GM12878 (cell line): ENCODE results near the gene RAB3B. TPM values are rescaled to one million over a fixed set of nuclear protein-coding genes. Genes with fewer than 3 reads are reported as not detected.

Experiments
- ATAC-seq: fragments of 200-7000 bp; cut with Tn5 transposase; 3 replicates; pipeline ENCODE4 v1.9.1; 2020; ENCODE audit warnings: mild to moderate bottlenecking, moderate library complexity
- BruUV-seq: library from RNA; stranded (reverse); fragments of 400-500 nt; replicated peaks from 2 replicates; lab custom pipeline; 2021; lab: Mats Ljungman, UMichigan
- CTCF ChIA-PET: fragments of 300-600 bp; sonication (Branson Sonifier 250); formaldehyde crosslinking; extraction: SDS; loops from one replicate; lab custom pipeline; 2021; ENCODE audit warnings: inconsistent platforms; lab: Yijun Ruan, JAX
- POLR2A ChIA-PET: fragments of 350-600 bp; formaldehyde crosslinking; extraction: SDS; loops from one replicate; lab custom pipeline; 2021; ENCODE audit warnings: inconsistent platforms; lab: Charles Lee
- RAD21 ChIA-PET: fragments of 300-600 bp; sonication (Branson Sonifier 250); formaldehyde crosslinking; loops from one replicate; lab custom pipeline; 2023; ENCODE audit warnings: antibody characterized with exemption; ENCODE audit not compliant: unreplicated experiment; lab: Charles Lee
- SMC1A ChIA-PET: fragments of 300-600 bp; sonication (Branson Sonifier 250); formaldehyde crosslinking; loops from one replicate; lab custom pipeline; 2023; ENCODE audit not compliant: unreplicated experiment, uncharacterized antibody; lab: Charles Lee
- DNase-seq: peaks from one replicate; pipeline ENCODE4 v3.0.0-alpha.2; 2011; ENCODE audit warnings: low read depth, low spot score
- FAIRE-seq: peaks from 3 replicates; lab custom pipeline; 2011; peaks lifted over from hg19 to GRCh38; lab: Jason Lieb, UNC
- H2AFZ ChIP-seq: 2 replicates; pipeline ENCODE4 v1.6.0; 2011; ENCODE audit warnings: low read depth, low read length, control low read depth; ENCODE audit not compliant: control insufficient read depth
- H3K27ac ChIP-seq: 2 replicates; pipeline ENCODE4 v1.5.1; 2011; ENCODE audit warnings: control low read depth; ENCODE audit not compliant: control insufficient read depth, insufficient read depth
- H3K27me3 ChIP-seq, 2 experiments: replicated peaks in 1 of 2; 2 replicates each; pipeline versions ENCODE4 v1.6.0 to v1.6.1; 2011; ENCODE audit warnings: low read length in 1 of 2; ENCODE audit not compliant: control insufficient read depth in 2 of 2, insufficient read depth in 2 of 2
- H3K36me3 ChIP-seq, 2 experiments: 2 replicates each; pipeline ENCODE4 v1.5.1; 2011; ENCODE audit warnings: low read length in 1 of 2; ENCODE audit not compliant: control insufficient read depth in 2 of 2, insufficient read depth in 2 of 2
- H3K4me1 ChIP-seq: 2 replicates; pipeline ENCODE4 v1.6.1; 2011; ENCODE audit warnings: mild to moderate bottlenecking, low read length, moderate library complexity, mixed read lengths; ENCODE audit not compliant: control insufficient read depth, insufficient read depth
- H3K4me2 ChIP-seq: 2 replicates; pipeline ENCODE4 v1.6.0; 2011; ENCODE audit warnings: control low read depth; ENCODE audit not compliant: control insufficient read depth, insufficient read depth
- H3K4me3 ChIP-seq: fragments of 200-600 bp; sonication (generic); 2 replicates; pipeline ENCODE4 v1.5.1; 2016
- H3K79me2 ChIP-seq: 2 replicates; pipeline ENCODE4 v1.6.0; 2011; ENCODE audit warnings: low read length; ENCODE audit not compliant: control insufficient read depth, insufficient read depth
- H3K9ac ChIP-seq: 2 replicates; pipeline ENCODE4 v1.8.0; 2011; ENCODE audit warnings: low read length, control low read depth, mixed read lengths; ENCODE audit not compliant: control insufficient read depth, insufficient read depth
- H3K9me3 ChIP-seq: replicated peaks from 3 replicates; pipeline ENCODE4 v1.5.1; 2011; ENCODE audit warnings: mild to moderate bottlenecking, low read length; ENCODE audit not compliant: control insufficient read depth, insufficient read depth
- H4K20me1 ChIP-seq: 2 replicates; pipeline ENCODE4 v1.6.0; 2011; ENCODE audit not compliant: control insufficient read depth, insufficient read depth
- BHLHE40 ChIP-seq, 2 experiments: fragments of 450-650 bp in 1 of 2; IDR thresholded peaks; 2 replicates each; pipeline ENCODE4 v1.6.1; 2011 to 2017; ENCODE audit warnings: low read depth in 2 of 2, borderline replicate concordance in 1 of 2, improper control_type of control experiment in 1 of 2, low read length in 1 of 2, mild to moderate bottlenecking in 1 of 2
- CBX5 ChIP-seq: sonication (generic); IDR thresholded peaks from 2 replicates; pipeline ENCODE4 v1.6.1; 2016; ENCODE audit warnings: low read depth, moderate library complexity, mild to moderate bottlenecking, inconsistent platforms
- CHD2 ChIP-seq: IDR thresholded peaks from 2 replicates; pipeline ENCODE4 v1.6.1; 2011; ENCODE audit warnings: low read depth, low read length, improper control_type of control experiment, borderline replicate concordance
- FOXK2 ChIP-seq: fragments of 450-650 bp; IDR thresholded peaks from 2 replicates; pipeline ENCODE4 v1.6.1; 2017; ENCODE audit warnings: mild to moderate bottlenecking, moderate library complexity
- JUND ChIP-seq: IDR thresholded peaks from 2 replicates; pipeline ENCODE4 v1.6.1; 2012; ENCODE audit warnings: low read depth, mild to moderate bottlenecking, low read length, improper control_type of control experiment, moderate library complexity
- MTA3 ChIP-seq: IDR thresholded peaks from 2 replicates; pipeline ENCODE4 v1.6.1; 2012; ENCODE audit warnings: low read length, inconsistent platforms, borderline replicate concordance
- SUPT20H ChIP-seq: IDR thresholded peaks from 2 replicates; pipeline ENCODE4 v1.6.1; 2011; ENCODE audit warnings: low read depth, mild to moderate bottlenecking, low read length, moderate library complexity, borderline replicate concordance; ENCODE audit not compliant: control insufficient read depth
- ZBED1 ChIP-seq: IDR thresholded peaks from 2 replicates; pipeline ENCODE4 v1.6.1; 2016; ENCODE audit warnings: borderline replicate concordance
- ZSCAN29 ChIP-seq: fragments of 450-650 bp; IDR thresholded peaks from 2 replicates; pipeline ENCODE4 v1.6.1; 2017; ENCODE audit warnings: mild to moderate bottlenecking, moderate library complexity
- WGBS: methylation state at CpG from one replicate; pipeline ENCODE4 v1.1.6; 2016; ENCODE audit warnings: low lambda C conversion rate; ENCODE audit not compliant: insufficient replicate concordance, insufficient coverage; ENCODE audit errors: missing lambda C conversion rate; 5-methylcytosine and 5-hydroxymethylcytosine counted together
- in situ Hi-C: fragments of 300-500 bp; cut with MboI; formaldehyde crosslinking; loops from 9 replicates; pipeline ENCODE4 v1.14.3; 2018; ENCODE audit warnings: mixed read lengths
- intact Hi-C: fragments of 100-400 bp; cut with micrococcal nuclease; formaldehyde crosslinking; loops from one replicate; pipeline ENCODE4 v1.14.2; 2022; ENCODE audit not compliant: unreplicated experiment
- polyA plus RNA-seq, 11 experiments: library from polyadenylated mRNA; depleted of rRNA in 4 of 11; unstranded in 6 of 11; stranded (reverse) in 5 of 11; fragments of >200 nt; fragmentation: Nextera tagmentation in 4 of 11; fragmentation: Illumina TruSeq in 1 of 11; extraction: Ambion mirVana in 4 of 11; extraction: Trizol in 1 of 11; gene quantifications; 1 replicate in 1 of 11; 2 replicates in 10 of 11; pipeline versions ENCODE4 v1.2.1 to v1.2.3, GENCODE V29; 2011 to 2016; ENCODE audit warnings: inconsistent platforms in 2 of 11, missing spikeins in 2 of 11, low read depth in 1 of 11
- total RNA-seq, 4 experiments: library from RNA; depleted of rRNA in 3 of 4; stranded (reverse); fragments of >200 nt in 3 of 4; fragmentation: Illumina TruSeq in 1 of 4; extraction: Trizol in 1 of 4; gene quantifications; 2 replicates each; pipeline versions ENCODE4 v1.2.1 to v1.2.3, GENCODE V29; 2013 to 2021
- TF ChIP-seq, protein P1 (sequence below): fragments of 450-650 bp; IDR thresholded peaks from 2 replicates; pipeline ENCODE4 v1.6.1; 2018; ENCODE audit warnings: mild to moderate bottlenecking, low read depth, moderate library complexity; ENCODE audit not compliant: partially characterized antibody

The RAB3B gene
- total and polyA plus RNA-seq, 10 of the 15 experiments (the other 5 are each of a cell fraction or from before 2014, with no cell fraction given): 0.05 to 0.32 (median 0.24) TPM

GRCh38 chr1:51997974-51998382 lies 7.5 kb upstream of the RAB3B start:
- Histone ChIP-seq H2AFZ (no peak overlapping the region), H3K4me2 (no peak overlapping the region), H4K20me1 (no peaks in the 10 kb centered on the region), H3K36me3 (no peaks in the 10 kb centered on the region), H3K27ac (no peak overlapping the region), H3K9ac (no peak overlapping the region), H3K9me3 (no peaks in the 10 kb centered on the region), H3K27me3 (no peaks in the 10 kb centered on the region), H3K79me2 (no peaks in the 10 kb centered on the region), H3K4me1 (no peaks in the 10 kb centered on the region), H3K4me3 (no peak overlapping the region)
- ChIA-PET RAD21 (interaction anchor here (1.0 to 7.2 kb wide), 4 partner anchors 11 to 100 kb away, joined by 3 to 96 read pairs (median 15); no protein-coding TSS in a partner anchor), SMC1A (interaction anchor here (0.6 to 7.4 kb wide), 4 partner anchors 69 to 101 kb away, joined by 3 to 99 read pairs (median 8); no protein-coding TSS in a partner anchor), POLR2A (interaction anchor here (0.5 kb wide), 1 partner anchor 110 kb away, joined by 4 read pairs; no protein-coding TSS in a partner anchor), CTCF (interaction anchor here (1.0 to 12.2 kb wide), 3 partner anchors 11 to 100 kb away, joined by 3 to 177 read pairs (median 19); no protein-coding TSS in a partner anchor)
- TF ChIP-seq, protein P1, sequence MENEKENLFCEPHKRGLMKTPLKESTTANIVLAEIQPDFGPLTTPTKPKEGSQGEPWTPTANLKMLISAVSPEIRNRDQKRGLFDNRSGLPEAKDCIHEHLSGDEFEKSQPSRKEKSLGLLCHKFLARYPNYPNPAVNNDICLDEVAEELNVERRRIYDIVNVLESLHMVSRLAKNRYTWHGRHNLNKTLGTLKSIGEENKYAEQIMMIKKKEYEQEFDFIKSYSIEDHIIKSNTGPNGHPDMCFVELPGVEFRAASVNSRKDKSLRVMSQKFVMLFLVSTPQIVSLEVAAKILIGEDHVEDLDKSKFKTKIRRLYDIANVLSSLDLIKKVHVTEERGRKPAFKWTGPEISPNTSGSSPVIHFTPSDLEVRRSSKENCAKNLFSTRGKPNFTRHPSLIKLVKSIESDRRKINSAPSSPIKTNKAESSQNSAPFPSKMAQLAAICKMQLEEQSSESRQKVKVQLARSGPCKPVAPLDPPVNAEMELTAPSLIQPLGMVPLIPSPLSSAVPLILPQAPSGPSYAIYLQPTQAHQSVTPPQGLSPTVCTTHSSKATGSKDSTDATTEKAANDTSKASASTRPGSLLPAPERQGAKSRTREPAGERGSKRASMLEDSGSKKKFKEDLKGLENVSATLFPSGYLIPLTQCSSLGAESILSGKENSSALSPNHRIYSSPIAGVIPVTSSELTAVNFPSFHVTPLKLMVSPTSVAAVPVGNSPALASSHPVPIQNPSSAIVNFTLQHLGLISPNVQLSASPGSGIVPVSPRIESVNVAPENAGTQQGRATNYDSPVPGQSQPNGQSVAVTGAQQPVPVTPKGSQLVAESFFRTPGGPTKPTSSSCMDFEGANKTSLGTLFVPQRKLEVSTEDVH: no peak
- TF ChIP-seq FOXK2 (no peak), ZBED1 (no peak), ZSCAN29 (no peak), MTA3 (no peak), JUND (no peak), SUPT20H (no peak), CBX5 (no peak), CHD2 (no peak), BHLHE40 (IDR thresholded peaks at IDR 0.05; ENCODE audit: borderline replicate concordance in 1 of 2, low read depth in 2 of 2, low read length in 1 of 2) (no peak)
- no peak for DNase-seq
- no TSS peak for BruUV-seq
- ATAC-seq: no peak
- 44% methylated on average over 4 of the region's 5 CpGs for WGBS
- intact Hi-C loops (no loop called here), in situ Hi-C loops (loop anchor here (5.0 kb wide), 1 partner anchor 96 kb away; no protein-coding TSS in a partner anchor)
- FAIRE-seq: no peak
